HEK293 (cell line): ENCODE results near the gene PCBP2.
A peak's percentile ranks its signal among the peaks of the same experiment; 100 is the strongest.

Experiments used
- GLI4 ChIP-seq: fragments of 450-650 bp; formaldehyde crosslinking; IDR thresholded peaks from 2 replicates; pipeline ENCODE4 v1.5.1; 2016; ENCODE audit warnings: missing biosample characterization, missing genetic modification characterization
- GLIS1 ChIP-seq: fragments of 450-650 bp; formaldehyde crosslinking; IDR thresholded peaks from 2 replicates; pipeline ENCODE4 v1.5.1; 2016; ENCODE audit warnings: missing biosample characterization, missing genetic modification characterization
- KLF17 ChIP-seq: fragments of 450-650 bp; formaldehyde crosslinking; IDR thresholded peaks from 2 replicates; pipeline ENCODE4 v1.5.1; 2016; ENCODE audit warnings: missing biosample characterization, missing genetic modification characterization
- KLF8 ChIP-seq: fragments of 450-650 bp; formaldehyde crosslinking; IDR thresholded peaks from 2 replicates; pipeline ENCODE4 v1.5.1; 2016; ENCODE audit warnings: missing biosample characterization, missing genetic modification characterization
- SCRT2 ChIP-seq: fragments of 450-650 bp; formaldehyde crosslinking; IDR thresholded peaks from 2 replicates; pipeline ENCODE4 v1.5.1; 2016; ENCODE audit warnings: missing biosample characterization, missing genetic modification characterization
- SP2 ChIP-seq: fragments of 450-650 bp; formaldehyde crosslinking; IDR thresholded peaks from 2 replicates; pipeline ENCODE4 v1.5.1; 2016; ENCODE audit warnings: missing biosample characterization, missing genetic modification characterization
- ZFP37 ChIP-seq: fragments of 450-650 bp; formaldehyde crosslinking; IDR thresholded peaks from 2 replicates; pipeline ENCODE4 v1.5.1; 2016; ENCODE audit warnings: missing biosample characterization, missing genetic modification characterization
- ZNF114 ChIP-seq: fragments of 450-650 bp; formaldehyde crosslinking; IDR thresholded peaks from 2 replicates; pipeline ENCODE4 v1.5.0; 2017; ENCODE audit warnings: missing biosample characterization, missing genetic modification characterization
- ZNF132 ChIP-seq: fragments of 450-650 bp; formaldehyde crosslinking; IDR thresholded peaks from 2 replicates; pipeline ENCODE4 v1.5.1; 2017; ENCODE audit warnings: missing biosample characterization, missing genetic modification characterization, borderline replicate concordance
- ZNF140 ChIP-seq: fragments of 450-650 bp; formaldehyde crosslinking; IDR thresholded peaks from 2 replicates; pipeline ENCODE4 v1.5.1; 2016; ENCODE audit warnings: missing biosample characterization, missing genetic modification characterization
- ZNF155 ChIP-seq: fragments of 450-650 bp; formaldehyde crosslinking; IDR thresholded peaks from 2 replicates; pipeline ENCODE4 v1.5.1; 2016; ENCODE audit warnings: missing biosample characterization, missing genetic modification characterization
- ZNF211 ChIP-seq: fragments of 450-650 bp; formaldehyde crosslinking; IDR thresholded peaks from 2 replicates; pipeline ENCODE4 v1.5.1; 2016; ENCODE audit warnings: low read depth, missing biosample characterization, missing genetic modification characterization
- ZNF266 ChIP-seq: fragments of 450-650 bp; formaldehyde crosslinking; IDR thresholded peaks from 2 replicates; pipeline ENCODE4 v1.5.1; 2016; ENCODE audit warnings: missing biosample characterization, missing genetic modification characterization, low read depth
- ZNF280D ChIP-seq: fragments of 450-650 bp; formaldehyde crosslinking; IDR thresholded peaks from 2 replicates; pipeline ENCODE4 v1.5.1; 2016; ENCODE audit warnings: missing biosample characterization, missing genetic modification characterization
- ZNF366 ChIP-seq: fragments of 450-650 bp; formaldehyde crosslinking; conservative IDR thresholded peaks from 2 replicates; pipeline ENCODE4 v1.5.1; 2016; ENCODE audit warnings: missing biosample characterization, missing genetic modification characterization
- ZNF404 ChIP-seq: fragments of 450-650 bp; formaldehyde crosslinking; IDR thresholded peaks from 2 replicates; pipeline ENCODE4 v1.5.1; 2017; ENCODE audit warnings: missing biosample characterization, missing genetic modification characterization
- ZNF423 ChIP-seq: fragments of 450-650 bp; formaldehyde crosslinking; IDR thresholded peaks from 2 replicates; pipeline ENCODE4 v1.5.1; 2016; ENCODE audit warnings: missing biosample characterization, missing genetic modification characterization
- ZNF514 ChIP-seq: fragments of 450-650 bp; formaldehyde crosslinking; IDR thresholded peaks from 2 replicates; pipeline ENCODE4 v1.5.1; 2016; ENCODE audit warnings: missing biosample characterization, missing genetic modification characterization
- ZNF548 ChIP-seq: fragments of 450-650 bp; formaldehyde crosslinking; IDR thresholded peaks from 2 replicates; pipeline ENCODE4 v1.5.1; 2016; ENCODE audit warnings: missing biosample characterization, missing genetic modification characterization
- ZNF549 ChIP-seq: fragments of 450-650 bp; IDR thresholded peaks from 2 replicates; pipeline ENCODE4 v1.5.1; 2018; ENCODE audit warnings: missing biosample characterization, missing genetic modification characterization, mild to moderate bottlenecking, inconsistent platforms, moderate library complexity
- ZNF558 ChIP-seq: fragments of 450-650 bp; formaldehyde crosslinking; IDR thresholded peaks from 2 replicates; pipeline ENCODE4 v1.5.1; 2016; ENCODE audit warnings: missing biosample characterization, missing genetic modification characterization
- ZNF600 ChIP-seq: fragments of 450-650 bp; formaldehyde crosslinking; IDR thresholded peaks from 2 replicates; pipeline ENCODE4 v1.5.1; 2016; ENCODE audit warnings: missing biosample characterization, missing genetic modification characterization
- ZNF658 ChIP-seq: fragments of 450-650 bp; formaldehyde crosslinking; IDR thresholded peaks from 2 replicates; pipeline ENCODE4; 2016; ENCODE audit warnings: missing biosample characterization, missing genetic modification characterization
- ZNF664 ChIP-seq: fragments of 450-650 bp; formaldehyde crosslinking; IDR thresholded peaks from 2 replicates; pipeline ENCODE4 v1.5.1; 2016; ENCODE audit warnings: missing biosample characterization, missing genetic modification characterization
- ZNF707 ChIP-seq: fragments of 450-650 bp; formaldehyde crosslinking; IDR thresholded peaks from 2 replicates; pipeline ENCODE4 v1.5.1; 2016; ENCODE audit warnings: missing biosample characterization, missing genetic modification characterization
- TF ChIP-seq, protein P1 (sequence below): fragments of 450-650 bp; formaldehyde crosslinking; IDR thresholded peaks from 2 replicates; pipeline ENCODE4 v1.5.1; 2017; ENCODE audit warnings: missing biosample characterization, missing genetic modification characterization
- TF ChIP-seq, protein P2 (sequence below): fragments of 450-650 bp; formaldehyde crosslinking; optimal IDR thresholded peaks from 2 replicates; pipeline ENCODE3; 2016; ENCODE audit warnings: missing biosample characterization, mild to moderate bottlenecking, missing genetic modification characterization
- TF ChIP-seq, protein P3 (sequence below): fragments of 450-650 bp; formaldehyde crosslinking; IDR thresholded peaks from 2 replicates; pipeline ENCODE4 v1.5.1; 2016; ENCODE audit warnings: missing biosample characterization, missing genetic modification characterization, borderline replicate concordance

PCBP2 gene

DNA sequence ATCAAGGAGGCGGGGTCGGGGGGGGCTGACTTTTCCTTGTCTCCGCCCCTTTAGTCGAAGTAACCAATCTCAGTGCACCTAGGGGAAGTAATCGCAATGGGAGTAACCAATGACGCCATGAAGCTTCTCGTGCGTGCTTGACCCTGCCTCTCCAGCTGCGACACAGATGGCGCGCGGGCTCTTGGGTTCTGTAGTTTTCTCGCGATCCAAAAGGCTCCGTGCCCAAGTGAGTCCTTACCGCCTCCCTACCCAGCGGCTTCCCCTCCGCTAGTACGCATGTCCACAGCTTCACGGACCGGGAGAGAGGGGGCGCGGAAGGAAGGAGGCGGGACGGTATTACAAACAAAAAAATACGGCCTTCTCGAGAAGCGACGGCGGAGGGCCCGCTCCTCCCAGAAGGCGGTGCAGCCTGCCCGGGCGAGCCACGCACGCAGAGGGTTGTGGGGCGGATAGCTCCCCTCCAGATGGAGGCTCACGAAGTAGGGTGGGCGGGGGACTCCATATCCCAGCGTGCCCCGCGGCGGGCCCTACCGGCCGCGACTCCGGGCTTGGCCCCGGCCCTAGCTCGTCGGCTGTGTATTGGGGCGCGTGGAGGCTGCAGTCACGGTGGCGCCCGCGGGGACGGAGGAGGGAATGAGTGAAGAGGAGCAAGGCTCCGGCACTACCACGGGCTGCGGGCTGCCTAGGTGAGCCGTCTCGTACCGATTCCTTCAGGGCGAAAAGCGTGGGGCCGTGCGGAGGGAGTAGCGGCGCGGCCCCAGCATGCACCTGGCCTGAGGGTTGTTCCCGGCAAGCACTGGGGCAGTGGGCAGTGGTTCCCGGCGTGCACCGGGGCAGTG lies 49.1 kb downstream of the PCBP2 start, which contains the start of gene TARBP2 (continued):
- TF ChIP-seq KLF17 = peak; percentile 96
- TF ChIP-seq KLF8 (tag by site-specific recombination) = peak; percentile 89
- peak; percentile 98 for TF ChIP-seq SP2
- TF ChIP-seq ZNF658 (tag by site-specific recombination) = no peak
- peak; percentile 84 for TF ChIP-seq ZNF366 (tag by site-specific recombination)
- no peak for TF ChIP-seq ZNF132 (tag by site-specific recombination)
- no peak for TF ChIP-seq ZNF664 (tag by site-specific recombination)
- TF ChIP-seq GLI4 (tag by site-specific recombination) = no peak
- TF ChIP-seq, protein P1, sequence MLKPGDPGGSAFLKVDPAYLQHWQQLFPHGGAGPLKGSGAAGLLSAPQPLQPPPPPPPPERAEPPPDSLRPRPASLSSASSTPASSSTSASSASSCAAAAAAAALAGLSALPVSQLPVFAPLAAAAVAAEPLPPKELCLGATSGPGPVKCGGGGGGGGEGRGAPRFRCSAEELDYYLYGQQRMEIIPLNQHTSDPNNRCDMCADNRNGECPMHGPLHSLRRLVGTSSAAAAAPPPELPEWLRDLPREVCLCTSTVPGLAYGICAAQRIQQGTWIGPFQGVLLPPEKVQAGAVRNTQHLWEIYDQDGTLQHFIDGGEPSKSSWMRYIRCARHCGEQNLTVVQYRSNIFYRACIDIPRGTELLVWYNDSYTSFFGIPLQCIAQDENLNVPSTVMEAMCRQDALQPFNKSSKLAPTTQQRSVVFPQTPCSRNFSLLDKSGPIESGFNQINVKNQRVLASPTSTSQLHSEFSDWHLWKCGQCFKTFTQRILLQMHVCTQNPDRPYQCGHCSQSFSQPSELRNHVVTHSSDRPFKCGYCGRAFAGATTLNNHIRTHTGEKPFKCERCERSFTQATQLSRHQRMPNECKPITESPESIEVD (tag by site-specific recombination) = no peak
- no peak; the same call in 1 of the 2 replicates for TF ChIP-seq ZNF280D (tag by site-specific recombination)
- TF ChIP-seq ZNF140 (tag by site-specific recombination) = no peak
- TF ChIP-seq ZNF558 (tag by site-specific recombination) = no peak
- no peak for TF ChIP-seq ZNF404 (tag by site-specific recombination)
- no peak for TF ChIP-seq ZNF514 (tag by site-specific recombination)
- peak; percentile 98; the same call in 1 of the 2 replicates for TF ChIP-seq ZFP37 (tag by site-specific recombination)
- TF ChIP-seq ZNF707 = no peak
- TF ChIP-seq, protein P2, sequence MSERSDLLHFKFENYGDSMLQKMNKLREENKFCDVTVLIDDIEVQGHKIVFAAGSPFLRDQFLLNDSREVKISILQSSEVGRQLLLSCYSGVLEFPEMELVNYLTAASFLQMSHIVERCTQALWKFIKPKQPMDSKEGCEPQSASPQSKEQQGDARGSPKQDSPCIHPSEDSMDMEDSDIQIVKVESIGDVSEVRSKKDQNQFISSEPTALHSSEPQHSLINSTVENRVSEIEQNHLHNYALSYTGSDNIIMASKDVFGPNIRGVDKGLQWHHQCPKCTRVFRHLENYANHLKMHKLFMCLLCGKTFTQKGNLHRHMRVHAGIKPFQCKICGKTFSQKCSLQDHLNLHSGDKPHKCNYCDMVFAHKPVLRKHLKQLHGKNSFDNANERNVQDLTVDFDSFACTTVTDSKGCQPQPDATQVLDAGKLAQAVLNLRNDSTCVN (tag by site-specific recombination) = peak; percentile 89
- TF ChIP-seq ZNF211 (tag by site-specific recombination) = no peak
- peak; percentile 61; the same call in 1 of the 2 replicates for TF ChIP-seq GLIS1 (tag by site-specific recombination)
- TF ChIP-seq ZNF549 = no peak
- no peak for TF ChIP-seq ZNF548
- no peak for TF ChIP-seq ZNF423
- no peak for TF ChIP-seq ZNF114
- TF ChIP-seq, protein P3, sequence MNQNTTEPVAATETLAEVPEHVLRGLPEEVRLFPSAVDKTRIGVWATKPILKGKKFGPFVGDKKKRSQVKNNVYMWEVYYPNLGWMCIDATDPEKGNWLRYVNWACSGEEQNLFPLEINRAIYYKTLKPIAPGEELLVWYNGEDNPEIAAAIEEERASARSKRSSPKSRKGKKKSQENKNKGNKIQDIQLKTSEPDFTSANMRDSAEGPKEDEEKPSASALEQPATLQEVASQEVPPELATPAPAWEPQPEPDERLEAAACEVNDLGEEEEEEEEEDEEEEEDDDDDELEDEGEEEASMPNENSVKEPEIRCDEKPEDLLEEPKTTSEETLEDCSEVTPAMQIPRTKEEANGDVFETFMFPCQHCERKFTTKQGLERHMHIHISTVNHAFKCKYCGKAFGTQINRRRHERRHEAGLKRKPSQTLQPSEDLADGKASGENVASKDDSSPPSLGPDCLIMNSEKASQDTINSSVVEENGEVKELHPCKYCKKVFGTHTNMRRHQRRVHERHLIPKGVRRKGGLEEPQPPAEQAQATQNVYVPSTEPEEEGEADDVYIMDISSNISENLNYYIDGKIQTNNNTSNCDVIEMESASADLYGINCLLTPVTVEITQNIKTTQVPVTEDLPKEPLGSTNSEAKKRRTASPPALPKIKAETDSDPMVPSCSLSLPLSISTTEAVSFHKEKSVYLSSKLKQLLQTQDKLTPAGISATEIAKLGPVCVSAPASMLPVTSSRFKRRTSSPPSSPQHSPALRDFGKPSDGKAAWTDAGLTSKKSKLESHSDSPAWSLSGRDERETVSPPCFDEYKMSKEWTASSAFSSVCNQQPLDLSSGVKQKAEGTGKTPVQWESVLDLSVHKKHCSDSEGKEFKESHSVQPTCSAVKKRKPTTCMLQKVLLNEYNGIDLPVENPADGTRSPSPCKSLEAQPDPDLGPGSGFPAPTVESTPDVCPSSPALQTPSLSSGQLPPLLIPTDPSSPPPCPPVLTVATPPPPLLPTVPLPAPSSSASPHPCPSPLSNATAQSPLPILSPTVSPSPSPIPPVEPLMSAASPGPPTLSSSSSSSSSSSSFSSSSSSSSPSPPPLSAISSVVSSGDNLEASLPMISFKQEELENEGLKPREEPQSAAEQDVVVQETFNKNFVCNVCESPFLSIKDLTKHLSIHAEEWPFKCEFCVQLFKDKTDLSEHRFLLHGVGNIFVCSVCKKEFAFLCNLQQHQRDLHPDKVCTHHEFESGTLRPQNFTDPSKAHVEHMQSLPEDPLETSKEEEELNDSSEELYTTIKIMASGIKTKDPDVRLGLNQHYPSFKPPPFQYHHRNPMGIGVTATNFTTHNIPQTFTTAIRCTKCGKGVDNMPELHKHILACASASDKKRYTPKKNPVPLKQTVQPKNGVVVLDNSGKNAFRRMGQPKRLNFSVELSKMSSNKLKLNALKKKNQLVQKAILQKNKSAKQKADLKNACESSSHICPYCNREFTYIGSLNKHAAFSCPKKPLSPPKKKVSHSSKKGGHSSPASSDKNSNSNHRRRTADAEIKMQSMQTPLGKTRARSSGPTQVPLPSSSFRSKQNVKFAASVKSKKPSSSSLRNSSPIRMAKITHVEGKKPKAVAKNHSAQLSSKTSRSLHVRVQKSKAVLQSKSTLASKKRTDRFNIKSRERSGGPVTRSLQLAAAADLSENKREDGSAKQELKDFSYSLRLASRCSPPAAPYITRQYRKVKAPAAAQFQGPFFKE (tag by site-specific recombination) = no peak
- peak; percentile 62; the same call in 1 of the 2 replicates for TF ChIP-seq SCRT2
- TF ChIP-seq ZNF155 (tag by site-specific recombination) = no peak
- TF ChIP-seq ZNF600 = peak; percentile 80
- TF ChIP-seq ZNF266 = no peak
